Embryonic facial prominence (tissue), 1 donor: ENCODE results near the gene NSUN5.
"Not testable (repeated sequence)": the region's sequence is repeated elsewhere in the genome, so short reads cannot be mapped to it uniquely, and the experiment has no call there.

ENCODE experiments used
- DNase-seq: peaks from one replicate; pipeline ENCODE4 v3.0.0-alpha.2; 2016; ENCODE audit errors: extremely low spot score

The NSUN5 gene

GRCh38 chr7:73297235-73297634, 11.4 kb downstream of the NSUN5 start:
- not testable (repeated sequence) for DNase-seq

DNA sequence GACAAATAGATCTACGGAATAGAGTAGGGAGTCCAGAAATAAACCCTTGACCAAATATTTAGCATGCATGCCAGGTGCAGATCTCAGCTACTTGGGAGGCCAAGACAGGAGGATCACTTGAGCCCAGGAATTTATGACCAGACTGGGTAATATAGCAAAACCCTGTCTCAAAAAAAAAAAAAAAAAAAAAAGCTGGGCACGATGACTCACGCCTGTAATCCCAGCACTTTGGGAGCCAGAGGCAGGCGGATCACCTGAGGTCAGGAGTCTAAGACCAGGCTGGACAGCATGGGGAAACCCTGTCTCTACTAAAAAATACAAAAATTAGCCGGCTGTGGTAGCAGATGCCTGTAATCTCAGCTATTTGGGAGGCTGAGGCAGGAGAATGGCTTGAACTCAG, 31.4 kb downstream of the NSUN5 start:
- not testable (repeated sequence) for DNase-seq

DNA sequence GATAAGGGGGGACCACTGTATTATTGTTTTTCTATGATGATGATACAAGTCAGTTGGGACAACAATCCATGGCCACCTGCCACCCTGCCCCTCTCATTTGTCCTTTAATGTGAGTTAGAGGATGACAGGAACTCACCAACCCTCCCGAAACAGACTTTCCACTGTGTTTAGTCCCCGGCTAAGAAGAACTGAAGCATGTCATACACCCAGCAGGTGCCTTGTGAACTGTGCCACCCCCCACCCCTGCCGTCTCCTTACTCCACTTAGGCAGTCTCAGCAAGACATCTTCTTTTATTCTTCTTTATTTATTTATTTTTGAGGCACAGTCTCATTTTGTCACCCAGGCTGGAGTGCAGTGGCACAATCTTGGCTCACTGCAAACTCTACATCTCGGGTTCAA, 40.8 kb downstream of the NSUN5 start:
- not testable (repeated sequence) for DNase-seq

DNA sequence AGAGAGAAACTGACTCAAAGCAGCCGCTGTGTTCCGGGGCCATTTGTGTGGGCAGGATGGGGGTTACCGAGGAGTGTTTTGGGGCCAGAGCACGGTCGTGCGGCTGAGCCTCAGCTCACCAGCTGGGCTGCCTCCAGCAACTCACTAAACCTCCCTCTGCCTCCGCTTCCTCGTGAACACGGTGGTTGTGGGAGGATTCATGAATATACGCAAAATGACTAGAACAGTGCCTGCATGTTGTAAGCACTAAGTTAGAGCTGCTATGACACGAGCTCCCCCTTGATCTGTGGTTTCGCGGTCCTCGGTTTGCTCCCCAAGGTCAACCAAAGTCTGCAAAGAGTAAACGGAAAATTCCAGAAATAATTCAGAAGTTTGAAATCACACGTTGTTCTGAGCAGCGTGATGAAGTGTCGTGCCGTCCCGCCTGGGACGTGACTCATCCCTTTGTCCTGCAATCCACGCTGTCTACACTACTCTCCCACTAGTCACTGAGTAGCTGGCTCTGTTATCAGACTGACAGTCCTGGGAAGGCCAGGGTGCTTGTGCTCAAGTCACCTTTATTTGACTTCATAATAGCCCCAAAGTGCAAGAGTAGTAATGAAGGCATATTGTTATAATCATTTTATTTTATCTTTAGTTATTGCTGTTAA, 41.8 kb downstream of the NSUN5 start:
- DNase-seq: not testable (repeated sequence)

- not testable (repeated sequence) for DNase-seq
Measured at GRCh38 chr7:73262416-73262815, 46.2 kb downstream of the NSUN5 start.
